Upper lobe of right lung (tissue), 1 donor: ENCODE measurements around the gene ECE1. TPM values are rescaled to one million over a fixed set of nuclear protein-coding genes. Genes with fewer than 3 reads are reported as not detected.
"Not testable (repeated sequence)": the region's sequence is repeated elsewhere in the genome, so short reads cannot be mapped to it uniquely, and the experiment has no call there.

Experiments used
- ATAC-seq: fragments of 200-7000 bp; cut with Tn5 transposase; one replicate; pipeline ENCODE4 v1.9.1; 2020; ENCODE audit warnings: mild to moderate bottlenecking, moderate library complexity
- DNase-seq: peaks from one replicate; pipeline ENCODE4 v3.0.0-alpha.2; 2020
- H3K27ac ChIP-seq: fragments of 200-600 bp; one replicate; pipeline ENCODE4 v1.8.0; 2022
- H3K27me3 ChIP-seq: fragments of 200-600 bp; one replicate; pipeline ENCODE4 v1.8.0; 2022; ENCODE audit warnings: mild to moderate bottlenecking
- H3K36me3 ChIP-seq: fragments of 200-600 bp; one replicate; pipeline ENCODE4 v1.8.0; 2022
- H3K4me1 ChIP-seq: fragments of 200-600 bp; one replicate; pipeline ENCODE4 v1.8.0; 2022
- H3K4me3 ChIP-seq: fragments of 200-600 bp; one replicate; pipeline ENCODE4 v1.8.0; 2022; ENCODE audit warnings: mild to moderate bottlenecking
- H3K9me3 ChIP-seq: fragments of 200-600 bp; one replicate; pipeline ENCODE4 v1.8.0; 2022
- CTCF ChIP-seq: fragments of 200-600 bp; IDR thresholded peaks from one replicate; pipeline ENCODE4 v1.8.0; 2022; ENCODE audit warnings: antibody characterized with exemption
- intact Hi-C: fragments of 100-400 bp; cut with DNase I; formaldehyde crosslinking; loops from one replicate; pipeline ENCODE4 v1.11.0; 2022
- total RNA-seq: library from RNA; stranded (reverse); fragmentation: NEBNext Ultra II Directional; extraction: Animal tissue kit (Norgen Biotek cat#: 25700); gene quantifications from one replicate; pipeline ENCODE4 v1.2.1, GENCODE V29; 2021
- donor health status: DM: no; HTN: yes; CAD: no; lungs with severe emphysema.

The ECE1 gene
- total RNA-seq, 1 donor from 2014 or later, result 108 TPM

- ATAC-seq, result no peak
- Histone ChIP-seq H3K4me1 (peaks cover 41% of the 10 kb centered on the region), H3K27me3 (no peaks in the 10 kb centered on the region), H3K36me3 (no peaks in the 10 kb centered on the region), H3K4me3 (peak overlapping the region; percentile 66), H3K9me3 (no peaks in the 10 kb centered on the region), H3K27ac (peak overlapping the region; percentile 44)
- no peak for TF ChIP-seq CTCF
- intact Hi-C loops, result no loop called here
- no peak for DNase-seq
Measured at GRCh38 chr1:21291184-21291583, 921 bp upstream of the ECE1 start.

GRCh38 chr1:21290546-21290944 is 282 bp upstream of the ECE1 start:
- ATAC-seq (no peak), DNase-seq (no peak)
- TF ChIP-seq CTCF, result no peak
- H3K36me3 ChIP-seq, result no peaks in the 10 kb centered on the region
- intact Hi-C loops, result no loop called here
- peak overlapping the region; percentile 66 for H3K4me3 ChIP-seq
- peaks cover 41% of the 10 kb centered on the region for H3K4me1 ChIP-seq
- H3K27me3 ChIP-seq, result no peaks in the 10 kb centered on the region
- H3K27ac ChIP-seq, result peak overlapping the region; percentile 44
- H3K9me3 ChIP-seq, result no peaks in the 10 kb centered on the region

GRCh38 chr1:21289127-21289526 is 1.1 kb downstream of the ECE1 start:
- no peaks in the 10 kb centered on the region for H3K27me3 ChIP-seq
- no peaks in the 10 kb centered on the region for H3K36me3 ChIP-seq
- no peak for TF ChIP-seq CTCF
- H3K4me3 ChIP-seq, result peak overlapping the region; percentile 66
- ATAC-seq, result no peak
- H3K27ac ChIP-seq, result peak overlapping the region; percentile 44
- peaks cover 36% of the 10 kb centered on the region for H3K4me1 ChIP-seq
- H3K9me3 ChIP-seq, result no peaks in the 10 kb centered on the region
- no peak for DNase-seq
- intact Hi-C loops, result no loop called here

GRCh38 chr1:21287905-21288514 is 2.3 kb downstream of the ECE1 start:
- ATAC-seq, result no peak
- Histone ChIP-seq H3K9me3 (no peaks in the 10 kb centered on the region), H3K27ac (no peak overlapping the region), H3K27me3 (no peaks in the 10 kb centered on the region), H3K4me3 (no peak overlapping the region), H3K36me3 (no peaks in the 10 kb centered on the region), H3K4me1 (peaks cover 29% of the 10 kb centered on the region)
- intact Hi-C loops, result no loop called here
- DNase-seq, result no peak
- TF ChIP-seq CTCF, result no peak

- not testable (repeated sequence) for H3K27ac ChIP-seq
Measured at GRCh38 chr1:21285386-21285785, 4.9 kb downstream of the ECE1 start.

GRCh38 chr1:21285055-21285372 is 5.2 kb downstream of the ECE1 start:
- H3K36me3 ChIP-seq, result no peaks in the 10 kb centered on the region
- H3K9me3 ChIP-seq, result no peaks in the 10 kb centered on the region
- H3K4me3 ChIP-seq, result no peak overlapping the region
- intact Hi-C loops, result no loop called here
- ATAC-seq, result no peak
- peaks cover 32% of the 10 kb centered on the region for H3K4me1 ChIP-seq
- no peak for DNase-seq
- TF ChIP-seq CTCF, result no peak
- no peak overlapping the region for H3K27ac ChIP-seq
- H3K27me3 ChIP-seq, result no peaks in the 10 kb centered on the region

More at GRCh38 chr1:21285386-21285785, 4.9 kb downstream of the ECE1 start:
- DNase-seq, H3K4me3 ChIP-seq, intact Hi-C loops, H3K9me3 ChIP-seq, H3K36me3 ChIP-seq, ATAC-seq, H3K27me3 ChIP-seq: not testable (repeated sequence)
- peaks cover 29% of the 10 kb centered on the region for H3K4me1 ChIP-seq
